Measurements from ENCODE around the gene PXK. TPM values are rescaled to one million over a fixed set of nuclear protein-coding genes. Genes with fewer than 3 reads are reported as not detected.

Gene PXK
- polyA plus RNA-seq, 3 donors: 31.5 to 54.0 (median 52.9) TPM

GRCh38 chr3:58463181-58463941 lies 130.7 kb downstream of the PXK start:
- H3K4me3 Mint-ChIP-seq: peak overlapping the region; percentile 66 to 81
- H3K27ac Mint-ChIP-seq: peak overlapping the region in 4 of 7 donors; percentile 21 to 85 (median 38)
- H3K27me3 ChIP-seq (ENCODE audit: control insufficient read depth in 2 of 2, insufficient read depth in 2 of 2, low read length in 2 of 2): no peaks in the 10 kb centered on the region
- peak; percentile 74 to 87 (median 81) for DNase-seq
- peaks cover 14 to 17% of the 10 kb centered on the region in 2 donors for H3K4me1 ChIP-seq (ENCODE audit: control insufficient read depth in 1 of 2, insufficient read depth in 2 of 2, low read length in 2 of 2)
- H3K36me3 Mint-ChIP-seq: no peaks in the 10 kb centered on the region
- H3K9ac ChIP-seq (ENCODE audit: insufficient read depth, low read length, poor library complexity, severe bottlenecking): no peak overlapping the region
- WGBS (ENCODE audit: insufficient coverage): 1% methylated on average over 7 of the region's 18 CpGs
- H3K9me3 ChIP-seq (replicated peaks in 1 of 2; ENCODE audit: control insufficient read depth in 1 of 2, insufficient read depth in 1 of 2, low read length in 2 of 2): no peaks in the 10 kb centered on the region
- peaks cover 16% of the 10 kb centered on the region for H3K4me1 Mint-ChIP-seq
- peaks cover 0 to 5% (median 0%) of the 10 kb centered on the region in 3 donors for H3K27me3 Mint-ChIP-seq (ENCODE audit: low read depth in 3 of 3)
- peak overlapping the region; percentile 36 for H2AFZ ChIP-seq (ENCODE audit: insufficient read depth, low read depth, low read length, poor library complexity, severe bottlenecking)
- no peaks in the 10 kb centered on the region for H4K20me1 ChIP-seq (ENCODE audit: insufficient read depth, low read length)
- peak overlapping the region; percentile 60 for H3K4me2 ChIP-seq (replicated peaks; ENCODE audit: extremely low read depth, low read length, poor library complexity, severe bottlenecking)
- no peak overlapping the region for H3K27ac ChIP-seq (ENCODE audit: low read depth in 1 of 2, low read length in 2 of 2)
- H3K4me3 ChIP-seq (replicated peaks in 1 of 3; ENCODE audit: low read depth in 2 of 3, low read length in 3 of 3): peak overlapping the region in 2 of 3 experiments; percentile 12 to 55
- no peaks in the 10 kb centered on the region for H3K79me2 ChIP-seq (ENCODE audit: insufficient read depth, low read length)
- H3K9me3 Mint-ChIP-seq: peaks cover 0 to 2% (median 0%) of the 10 kb centered on the region in 7 donors
- intact Hi-C loops (cut with micrococcal nuclease): loop anchor here (2.0 to 5.0 kb wide), 2 partner anchors 69 kb away; no protein-coding TSS in a partner anchor
- H3K36me3 ChIP-seq (replicated peaks in 1 of 2; ENCODE audit: control insufficient read depth in 1 of 2, insufficient read depth in 2 of 2, low read length in 2 of 2): no peaks in the 10 kb centered on the region
- peak; percentile 97 for TF ChIP-seq CTCF (IDR thresholded peaks at IDR 0.05)

GRCh38 chr3:58463942-58464271 lies 131.2 kb downstream of the PXK start:
- Mint-ChIP-seq H3K4me3 (peak overlapping the region; percentile 66 to 81), H3K4me1 (peaks cover 19% of the 10 kb centered on the region), H3K27ac (no peak overlapping the region), H3K27me3 (ENCODE audit: low read depth in 3 of 3) (peaks cover 0 to 5% (median 0%) of the 10 kb centered on the region in 3 donors), H3K9me3 (no peaks in the 10 kb centered on the region), H3K36me3 (peaks cover 0 to 2% of the 10 kb centered on the region in 2 donors)
- peak; percentile 47 for TF ChIP-seq CTCF (IDR thresholded peaks at IDR 0.05)
- Histone ChIP-seq H3K79me2 (ENCODE audit: insufficient read depth, low read length) (no peaks in the 10 kb centered on the region), H3K9me3 (replicated peaks in 1 of 2; ENCODE audit: control insufficient read depth in 1 of 2, insufficient read depth in 1 of 2, low read length in 2 of 2) (no peaks in the 10 kb centered on the region), H3K9ac (ENCODE audit: insufficient read depth, low read length, poor library complexity, severe bottlenecking) (no peak overlapping the region), H2AFZ (ENCODE audit: insufficient read depth, low read depth, low read length, poor library complexity, severe bottlenecking) (no peak overlapping the region), H3K4me2 (replicated peaks; ENCODE audit: extremely low read depth, low read length, poor library complexity, severe bottlenecking) (peak overlapping the region; percentile 60), H3K4me1 (ENCODE audit: control insufficient read depth in 1 of 2, insufficient read depth in 2 of 2, low read length in 2 of 2) (peaks cover 18 to 22% of the 10 kb centered on the region in 2 donors), H4K20me1 (ENCODE audit: insufficient read depth, low read length) (no peaks in the 10 kb centered on the region), H3K4me3 (replicated peaks in 1 of 3; ENCODE audit: low read depth in 2 of 3, low read length in 3 of 3) (peak overlapping the region in 1 of 3 experiments; percentile 55), H3K27ac (ENCODE audit: low read depth in 1 of 2, low read length in 2 of 2) (no peak overlapping the region), H3K36me3 (replicated peaks in 1 of 2; ENCODE audit: control insufficient read depth in 1 of 2, insufficient read depth in 2 of 2, low read length in 2 of 2) (no peaks in the 10 kb centered on the region), H3K27me3 (ENCODE audit: control insufficient read depth in 2 of 2, insufficient read depth in 2 of 2, low read length in 2 of 2) (no peaks in the 10 kb centered on the region)
- DNase-seq: no peak
- intact Hi-C loops (cut with micrococcal nuclease): loop anchor here (2.0 to 5.0 kb wide), 2 partner anchors 68 to 69 kb away; no protein-coding TSS in a partner anchor
- WGBS (ENCODE audit: insufficient coverage): 33% methylated on average over 3 of the region's 5 CpGs
